Stimulated activated CD4-positive, alpha-beta T cell treated with anti-CD3 and anti-CD28 coated beads, TNF-alpha, amount 100 ng/mL, for 24 hours (primary cell): ENCODE results near the gene C10orf95.

Source experiments
- DNase-seq, 3 experiments: peaks; one replicate each; pipeline ENCODE4 v3.0.0-alpha.2; 2020; ENCODE audit warnings: low read depth in 3 of 3

The C10orf95 gene

DNA sequence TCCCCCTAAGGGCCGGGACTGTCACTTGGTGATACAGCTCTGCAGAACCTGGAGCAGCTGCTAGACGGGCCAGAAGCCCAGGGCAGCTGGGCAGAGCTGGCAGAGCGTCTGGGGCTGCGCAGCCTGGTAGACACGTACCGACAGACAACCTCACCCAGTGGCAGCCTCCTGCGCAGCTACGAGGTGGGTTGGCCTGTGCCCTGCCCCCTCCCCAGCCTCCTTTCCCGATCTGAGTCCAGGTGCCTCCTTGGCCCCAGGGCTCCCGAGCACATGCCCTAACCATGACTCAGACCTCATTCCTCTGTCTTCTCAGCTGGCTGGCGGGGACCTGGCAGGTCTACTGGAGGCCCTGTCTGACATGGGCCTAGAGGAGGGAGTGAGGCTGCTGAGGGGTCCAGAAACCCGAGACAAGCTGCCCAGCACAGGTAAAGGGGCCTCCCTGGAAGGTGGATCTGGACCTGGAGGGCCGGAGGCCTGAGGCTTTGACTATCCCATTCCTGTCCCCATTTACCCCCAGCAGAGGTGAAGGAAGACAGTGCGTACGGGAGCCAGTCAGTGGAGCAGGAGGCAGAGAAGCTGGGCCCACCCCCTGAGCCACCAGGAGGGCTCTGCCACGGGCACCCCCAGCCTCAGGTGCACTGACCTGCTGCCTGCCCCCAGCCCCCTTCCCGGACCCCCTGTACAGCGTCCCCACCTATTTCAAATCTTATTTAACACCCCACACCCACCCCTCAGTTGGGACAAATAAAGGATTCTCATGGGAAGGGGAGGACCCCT lies 49.4 kb downstream of the C10orf95 start:
- DNase-seq, result no peak

DNA sequence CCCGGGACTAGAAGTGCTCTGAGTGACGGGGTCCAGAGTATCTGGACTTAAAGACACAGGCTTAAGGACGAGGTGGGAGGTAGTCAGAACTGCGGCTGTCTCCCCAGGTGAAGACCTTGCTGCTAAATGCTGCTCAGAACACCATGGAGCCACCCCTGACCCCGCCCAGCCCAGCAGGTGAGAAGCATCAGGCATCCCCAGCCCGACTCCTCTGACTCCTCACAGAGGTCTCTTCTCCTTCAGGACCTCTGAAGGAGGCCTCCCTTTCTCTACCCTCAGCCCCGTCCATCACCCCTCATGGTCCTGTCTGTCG lies 50.0 kb downstream of the C10orf95 start:
- no peak for DNase-seq

DNA sequence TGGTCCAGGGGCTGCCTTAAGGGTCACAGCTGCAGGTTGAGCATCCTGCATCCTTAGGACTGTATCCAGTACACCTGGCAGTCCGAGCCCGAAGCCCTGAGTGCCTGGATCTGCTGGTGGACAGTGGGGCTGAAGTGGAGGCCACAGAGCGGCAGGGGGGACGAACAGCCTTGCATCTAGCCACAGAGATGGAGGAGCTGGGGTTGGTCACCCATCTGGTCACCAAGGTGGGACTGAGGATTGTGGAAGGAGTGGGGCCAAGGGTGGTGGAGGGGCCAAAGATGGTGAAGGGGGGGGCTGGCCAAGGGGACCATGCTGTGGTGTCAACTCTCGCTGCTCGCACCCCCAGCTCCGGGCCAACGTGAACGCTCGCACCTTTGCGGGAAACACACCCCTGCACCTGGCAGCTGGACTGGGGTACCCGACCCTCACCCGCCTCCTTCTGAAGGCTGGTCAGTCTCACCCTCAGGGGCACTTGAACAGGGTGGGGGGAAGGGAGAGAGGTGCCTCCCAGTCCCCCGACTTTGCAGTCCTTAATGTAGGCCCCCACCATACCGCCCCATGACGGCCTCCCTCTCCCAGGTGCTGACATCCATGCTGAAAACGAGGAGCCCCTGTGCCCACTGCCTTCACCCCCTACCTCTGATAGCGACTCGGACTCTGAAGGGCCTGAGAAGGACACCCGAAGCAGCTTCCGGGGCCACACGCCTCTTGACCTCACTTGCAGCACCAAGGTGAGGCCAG lies 50.6 kb downstream of the C10orf95 start:
- DNase-seq, result no peak

DNA sequence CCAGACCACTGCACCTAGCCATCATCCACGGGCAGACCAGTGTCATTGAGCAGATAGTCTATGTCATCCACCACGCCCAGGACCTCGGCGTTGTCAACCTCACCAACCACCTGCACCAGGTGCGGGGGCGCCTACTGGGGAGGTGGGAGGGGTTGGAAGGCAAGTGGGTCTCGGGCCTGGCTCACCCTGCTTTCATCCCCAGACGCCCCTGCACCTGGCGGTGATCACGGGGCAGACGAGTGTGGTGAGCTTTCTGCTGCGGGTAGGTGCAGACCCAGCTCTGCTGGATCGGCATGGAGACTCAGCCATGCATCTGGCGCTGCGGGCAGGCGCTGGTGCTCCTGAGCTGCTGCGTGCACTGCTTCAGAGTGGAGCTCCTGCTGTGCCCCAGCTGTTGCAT lies 51.3 kb downstream of the C10orf95 start:
- DNase-seq, result no peak
